GM12878 (cell line): ENCODE measurements around the gene AP4E1. TPM values are rescaled to one million over a fixed set of nuclear protein-coding genes. Genes with fewer than 3 reads are reported as not detected.

Source experiments
- ATAC-seq: fragments of 200-7000 bp; cut with Tn5 transposase; 3 replicates; pipeline ENCODE4 v1.9.1; 2020; ENCODE audit warnings: mild to moderate bottlenecking, moderate library complexity
- BruUV-seq: library from RNA; stranded (reverse); fragments of 400-500 nt; replicated peaks from 2 replicates; lab custom pipeline; 2021; lab: Mats Ljungman, UMichigan
- CTCF ChIA-PET: fragments of 300-600 bp; sonication (Branson Sonifier 250); formaldehyde crosslinking; extraction: SDS; loops from one replicate; lab custom pipeline; 2021; ENCODE audit warnings: inconsistent platforms; lab: Yijun Ruan, JAX
- POLR2A ChIA-PET: fragments of 350-600 bp; formaldehyde crosslinking; extraction: SDS; loops from one replicate; lab custom pipeline; 2021; ENCODE audit warnings: inconsistent platforms; lab: Charles Lee
- RAD21 ChIA-PET: fragments of 300-600 bp; sonication (Branson Sonifier 250); formaldehyde crosslinking; loops from one replicate; lab custom pipeline; 2023; ENCODE audit warnings: antibody characterized with exemption; ENCODE audit not compliant: unreplicated experiment; lab: Charles Lee
- SMC1A ChIA-PET: fragments of 300-600 bp; sonication (Branson Sonifier 250); formaldehyde crosslinking; loops from one replicate; lab custom pipeline; 2023; ENCODE audit not compliant: unreplicated experiment, uncharacterized antibody; lab: Charles Lee
- DNase-seq: peaks from one replicate; pipeline ENCODE4 v3.0.0-alpha.2; 2011; ENCODE audit warnings: low read depth, low spot score
- FAIRE-seq: peaks from 3 replicates; lab custom pipeline; 2011; peaks lifted over from hg19 to GRCh38; lab: Jason Lieb, UNC
- H2AFZ ChIP-seq: 2 replicates; pipeline ENCODE4 v1.6.0; 2011; ENCODE audit warnings: low read depth, low read length, control low read depth; ENCODE audit not compliant: control insufficient read depth
- H3K27ac ChIP-seq: 2 replicates; pipeline ENCODE4 v1.5.1; 2011; ENCODE audit warnings: control low read depth; ENCODE audit not compliant: control insufficient read depth, insufficient read depth
- H3K27me3 ChIP-seq, 2 experiments: replicated peaks in 1 of 2; 2 replicates each; pipeline versions ENCODE4 v1.6.0 to v1.6.1; 2011; ENCODE audit warnings: low read length in 1 of 2; ENCODE audit not compliant: control insufficient read depth in 2 of 2, insufficient read depth in 2 of 2
- H3K36me3 ChIP-seq, 2 experiments: 2 replicates each; pipeline ENCODE4 v1.5.1; 2011; ENCODE audit warnings: low read length in 1 of 2; ENCODE audit not compliant: control insufficient read depth in 2 of 2, insufficient read depth in 2 of 2
- H3K4me1 ChIP-seq: 2 replicates; pipeline ENCODE4 v1.6.1; 2011; ENCODE audit warnings: mild to moderate bottlenecking, low read length, moderate library complexity, mixed read lengths; ENCODE audit not compliant: control insufficient read depth, insufficient read depth
- H3K4me2 ChIP-seq: 2 replicates; pipeline ENCODE4 v1.6.0; 2011; ENCODE audit warnings: control low read depth; ENCODE audit not compliant: control insufficient read depth, insufficient read depth
- H3K4me3 ChIP-seq: fragments of 200-600 bp; sonication (generic); 2 replicates; pipeline ENCODE4 v1.5.1; 2016
- H3K79me2 ChIP-seq: 2 replicates; pipeline ENCODE4 v1.6.0; 2011; ENCODE audit warnings: low read length; ENCODE audit not compliant: control insufficient read depth, insufficient read depth
- H3K9ac ChIP-seq: 2 replicates; pipeline ENCODE4 v1.8.0; 2011; ENCODE audit warnings: low read length, control low read depth, mixed read lengths; ENCODE audit not compliant: control insufficient read depth, insufficient read depth
- H3K9me3 ChIP-seq: replicated peaks from 3 replicates; pipeline ENCODE4 v1.5.1; 2011; ENCODE audit warnings: mild to moderate bottlenecking, low read length; ENCODE audit not compliant: control insufficient read depth, insufficient read depth
- H4K20me1 ChIP-seq: 2 replicates; pipeline ENCODE4 v1.6.0; 2011; ENCODE audit not compliant: control insufficient read depth, insufficient read depth
- CBFB ChIP-seq: IDR thresholded peaks from 2 replicates; pipeline ENCODE4 v1.6.1; 2016; ENCODE audit warnings: antibody characterized with exemption, low read depth
- CREB1 ChIP-seq: IDR thresholded peaks from 2 replicates; pipeline ENCODE4 v1.6.1; 2012; ENCODE audit warnings: low read depth, mild to moderate bottlenecking, inconsistent platforms
- RUNX3 ChIP-seq: IDR thresholded peaks from 2 replicates; pipeline ENCODE4 v1.6.1; 2012; ENCODE audit warnings: low read length, inconsistent platforms
- SUPT20H ChIP-seq: IDR thresholded peaks from 2 replicates; pipeline ENCODE4 v1.6.1; 2011; ENCODE audit warnings: low read depth, mild to moderate bottlenecking, low read length, moderate library complexity, borderline replicate concordance; ENCODE audit not compliant: control insufficient read depth
- ZBED1 ChIP-seq: IDR thresholded peaks from 2 replicates; pipeline ENCODE4 v1.6.1; 2016; ENCODE audit warnings: borderline replicate concordance
- WGBS: methylation state at CpG from one replicate; pipeline ENCODE4 v1.1.6; 2016; ENCODE audit warnings: low lambda C conversion rate; ENCODE audit not compliant: insufficient replicate concordance, insufficient coverage; ENCODE audit errors: missing lambda C conversion rate; 5-methylcytosine and 5-hydroxymethylcytosine counted together
- in situ Hi-C: fragments of 300-500 bp; cut with MboI; formaldehyde crosslinking; loops from 9 replicates; pipeline ENCODE4 v1.14.3; 2018; ENCODE audit warnings: mixed read lengths
- intact Hi-C: fragments of 100-400 bp; cut with micrococcal nuclease; formaldehyde crosslinking; loops from one replicate; pipeline ENCODE4 v1.14.2; 2022; ENCODE audit not compliant: unreplicated experiment
- polyA plus RNA-seq, 11 experiments: library from polyadenylated mRNA; depleted of rRNA in 4 of 11; unstranded in 6 of 11; stranded (reverse) in 5 of 11; fragments of >200 nt; fragmentation: Nextera tagmentation in 4 of 11; fragmentation: Illumina TruSeq in 1 of 11; extraction: Ambion mirVana in 4 of 11; extraction: Trizol in 1 of 11; gene quantifications; 1 replicate in 1 of 11; 2 replicates in 10 of 11; pipeline versions ENCODE4 v1.2.1 to v1.2.3, GENCODE V29; 2011 to 2016; ENCODE audit warnings: inconsistent platforms in 2 of 11, missing spikeins in 2 of 11, low read depth in 1 of 11
- total RNA-seq, 4 experiments: library from RNA; depleted of rRNA in 3 of 4; stranded (reverse); fragments of >200 nt in 3 of 4; fragmentation: Illumina TruSeq in 1 of 4; extraction: Trizol in 1 of 4; gene quantifications; 2 replicates each; pipeline versions ENCODE4 v1.2.1 to v1.2.3, GENCODE V29; 2013 to 2021
- TF ChIP-seq, protein P1 (sequence below): IDR thresholded peaks from 2 replicates; pipeline ENCODE4 v1.6.1; 2011; ENCODE audit warnings: mild to moderate bottlenecking, low read depth, low read length, moderate library complexity; ENCODE audit not compliant: insufficient replicate concordance

AP4E1 gene
- total and polyA plus RNA-seq, 10 of the 15 experiments (the other 5 are each of a cell fraction or from before 2014, with no cell fraction given), result 1.2 to 11.4 (median 6.7) TPM

- no peaks in the 10 kb centered on the region for H3K27me3 ChIP-seq
- no peak for TF ChIP-seq CBFB
- no peak for FAIRE-seq
- H3K36me3 ChIP-seq, result peaks cover 1 to 12% of the 10 kb centered on the region in 2 experiments; a peak in 3 of 4 replicates
- ChIA-PET CTCF (interaction anchor here (0.6 to 1.2 kb wide), 2 partner anchors 28 to 310 kb away, joined by 3 read pairs; no protein-coding TSS in a partner anchor), SMC1A (interaction anchor here (1.1 kb wide), 2 partner anchors 22 to 33 kb away, joined by 3 read pairs; no protein-coding TSS in a partner anchor), RAD21 (no interaction called here), POLR2A (interaction anchor here (0.7 kb wide), 1 partner anchor 9 kb away, joined by 3 read pairs; no protein-coding TSS in a partner anchor)
- no peaks in the 10 kb centered on the region for H3K79me2 ChIP-seq
- in situ Hi-C loops (no loop called here), intact Hi-C loops (no loop called here)
- no peak overlapping the region for H3K4me3 ChIP-seq
- BruUV-seq, result no TSS peak
- ATAC-seq, result no peak
- H3K9ac ChIP-seq, result no peak overlapping the region
- 97% methylated on average over 4 of the region's 4 CpGs for WGBS
- H3K27ac ChIP-seq, result no peak overlapping the region
- no peak overlapping the region for H2AFZ ChIP-seq
- DNase-seq, result no peak
- no peaks in the 10 kb centered on the region for H3K4me1 ChIP-seq
- H3K9me3 ChIP-seq, result no peaks in the 10 kb centered on the region; the same call in 2 of the 3 replicates
- no peaks in the 10 kb centered on the region for H4K20me1 ChIP-seq
- no peak overlapping the region for H3K4me2 ChIP-seq
These were observed 70.1 kb downstream of the AP4E1 start for GRCh38 chr15:50978580-50978979.

GRCh38 chr15:50979041-50979440, 70.6 kb downstream of the AP4E1 start:
- no peak overlapping the region for H3K4me2 ChIP-seq
- no peaks in the 10 kb centered on the region for H3K4me1 ChIP-seq
- FAIRE-seq (no peak), ATAC-seq (no peak), DNase-seq (no peak)
- peaks cover 1 to 12% of the 10 kb centered on the region in 2 experiments; a peak in 3 of 4 replicates for H3K36me3 ChIP-seq
- no peak overlapping the region for H3K27ac ChIP-seq
- in situ Hi-C loops, result no loop called here
- H4K20me1 ChIP-seq, result no peaks in the 10 kb centered on the region
- SMC1A ChIA-PET, result interaction anchor here (1.1 kb wide), 2 partner anchors 22 to 34 kb away, joined by 3 read pairs; no protein-coding TSS in a partner anchor
- no TSS peak for BruUV-seq
- no peak overlapping the region for H2AFZ ChIP-seq
- H3K9ac ChIP-seq, result no peak overlapping the region
- no peak for TF ChIP-seq ZBED1
- TF ChIP-seq CREB1, result no peak
- TF ChIP-seq SUPT20H, result no peak
- no peak for TF ChIP-seq RUNX3
- TF ChIP-seq, protein P1, sequence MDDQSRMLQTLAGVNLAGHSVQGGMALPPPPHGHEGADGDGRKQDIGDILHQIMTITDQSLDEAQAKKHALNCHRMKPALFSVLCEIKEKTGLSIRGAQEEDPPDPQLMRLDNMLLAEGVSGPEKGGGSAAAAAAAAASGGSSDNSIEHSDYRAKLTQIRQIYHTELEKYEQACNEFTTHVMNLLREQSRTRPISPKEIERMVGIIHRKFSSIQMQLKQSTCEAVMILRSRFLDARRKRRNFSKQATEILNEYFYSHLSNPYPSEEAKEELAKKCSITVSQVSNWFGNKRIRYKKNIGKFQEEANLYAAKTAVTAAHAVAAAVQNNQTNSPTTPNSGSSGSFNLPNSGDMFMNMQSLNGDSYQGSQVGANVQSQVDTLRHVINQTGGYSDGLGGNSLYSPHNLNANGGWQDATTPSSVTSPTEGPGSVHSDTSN, result no peak
- no peaks in the 10 kb centered on the region for H3K79me2 ChIP-seq
- 95% methylated on average over 1 of the region's 1 CpG for WGBS
- CTCF ChIA-PET, result interaction anchor here (0.6 to 1.2 kb wide), 2 partner anchors 28 to 311 kb away, joined by 3 read pairs; no protein-coding TSS in a partner anchor
- H3K27me3 ChIP-seq, result no peaks in the 10 kb centered on the region
- no peak overlapping the region for H3K4me3 ChIP-seq
- H3K9me3 ChIP-seq, result no peaks in the 10 kb centered on the region; the same call in 2 of the 3 replicates
- POLR2A ChIA-PET, result interaction anchor here (0.7 kb wide), 1 partner anchor 9 kb away, joined by 3 read pairs; no protein-coding TSS in a partner anchor
- RAD21 ChIA-PET, result no interaction called here
- intact Hi-C loops, result no loop called here
